Measurements from ENCODE around the gene KCNIP1.

KCNIP1 gene

DNA sequence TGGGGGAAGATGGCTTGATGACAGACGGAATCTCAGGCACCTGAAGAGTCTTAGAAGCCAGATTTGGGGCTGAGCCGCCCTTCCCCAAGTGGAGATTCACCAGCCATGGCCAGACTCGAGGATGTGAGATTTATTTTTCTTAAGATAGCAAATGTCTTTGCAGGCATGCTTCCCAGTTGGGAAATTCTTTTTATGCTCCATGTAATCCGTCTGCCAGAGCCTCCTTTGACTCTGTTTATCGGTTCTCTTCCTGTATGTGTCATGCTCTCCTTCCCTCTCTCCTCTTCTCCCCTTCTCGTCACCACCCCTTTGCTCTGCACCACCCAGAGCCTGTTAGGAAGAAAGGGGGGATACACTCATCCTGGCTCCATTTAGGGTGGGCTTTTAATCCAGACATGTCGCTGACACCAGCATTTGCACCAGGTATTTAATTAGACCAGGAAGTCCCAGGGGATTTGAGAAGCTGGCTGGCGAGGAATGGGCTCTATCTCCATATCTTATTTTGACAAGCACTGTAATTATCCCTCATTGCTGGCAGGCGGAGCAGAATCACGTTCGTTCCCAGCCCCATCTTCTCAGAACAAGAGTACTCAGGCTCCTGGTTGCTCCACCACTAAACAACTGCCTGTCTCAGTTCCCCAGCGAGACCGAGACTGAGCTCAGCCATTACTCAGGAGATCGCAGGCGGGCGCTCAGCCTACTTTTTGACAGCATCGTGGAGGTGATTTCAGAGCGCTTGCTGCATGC is 50.9 kb downstream of the KCNIP1 start:
- no peak for DNase-seq (ENCODE audit: low read depth)
- H3K4me3 ChIP-seq (ENCODE audit: low read depth, low read length), result no peak overlapping the region

DNA sequence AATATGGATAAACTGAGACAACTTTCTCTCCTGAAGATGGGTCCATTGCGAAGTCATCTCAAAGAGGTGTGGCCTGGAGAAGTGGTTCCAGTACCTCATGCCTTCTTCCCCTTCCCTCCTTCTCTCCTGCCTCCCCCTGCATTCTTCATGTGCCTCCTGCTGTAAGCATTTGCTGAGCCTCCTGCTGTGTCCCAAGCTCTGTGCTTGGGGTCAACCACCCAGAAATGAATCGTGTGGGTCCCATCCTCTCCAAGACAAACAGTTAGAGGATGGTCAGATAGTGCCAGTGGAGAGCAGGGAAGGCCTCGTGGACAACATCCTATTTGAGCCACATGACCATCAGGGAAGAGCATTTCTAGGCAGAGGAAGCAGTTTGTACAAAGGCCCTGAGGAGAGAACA is 53.5 kb downstream of the KCNIP1 start:
- DNase-seq (ENCODE audit: low read depth), result no peak
- no peak overlapping the region for H3K4me3 ChIP-seq (ENCODE audit: low read depth, low read length)

DNA sequence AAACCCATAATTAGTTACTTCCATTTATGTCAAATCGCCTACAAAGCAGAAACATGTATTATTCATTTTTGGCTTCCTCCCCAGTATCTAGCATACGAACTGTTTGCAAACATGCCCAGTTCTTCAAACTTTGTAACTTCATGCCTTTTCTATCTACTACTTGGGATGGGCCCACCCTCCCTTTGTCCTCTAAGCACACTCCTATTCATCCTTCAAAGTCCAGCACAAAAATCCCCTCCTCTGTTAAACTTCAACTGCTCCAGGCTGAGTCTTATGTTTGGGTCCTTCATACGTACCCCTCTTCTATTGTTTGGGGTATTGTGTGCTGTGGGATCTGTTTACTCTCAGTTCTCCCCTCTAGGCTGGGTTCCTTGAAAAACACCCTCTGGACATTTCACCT is 55.5 kb downstream of the KCNIP1 start:
- no peak for DNase-seq (ENCODE audit: low read depth)
- H3K4me3 ChIP-seq (ENCODE audit: low read depth, low read length), result no peak overlapping the region

DNA sequence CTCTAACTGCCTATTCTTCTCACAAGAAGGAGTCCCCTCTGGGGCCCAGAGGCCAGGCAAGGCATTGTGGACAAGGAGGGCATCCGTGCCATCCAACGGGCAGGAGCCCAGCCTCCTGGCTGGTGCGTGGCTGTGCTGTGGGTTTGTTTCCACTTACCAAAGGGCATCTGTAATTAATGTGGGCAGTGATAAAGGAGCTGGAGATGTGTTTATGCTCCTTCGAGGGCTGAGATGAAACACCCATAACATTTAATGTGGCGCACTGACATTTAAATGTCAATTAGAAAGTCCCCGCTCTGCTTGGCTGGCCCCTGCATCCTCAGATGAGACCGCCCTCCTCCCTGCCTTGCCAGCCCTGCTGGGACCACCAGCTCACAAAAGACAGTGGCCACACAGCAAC is 57.1 kb downstream of the KCNIP1 start:
- no peak for DNase-seq (ENCODE audit: low read depth)
- H3K4me3 ChIP-seq (ENCODE audit: low read depth, low read length), result no peak overlapping the region

DNA sequence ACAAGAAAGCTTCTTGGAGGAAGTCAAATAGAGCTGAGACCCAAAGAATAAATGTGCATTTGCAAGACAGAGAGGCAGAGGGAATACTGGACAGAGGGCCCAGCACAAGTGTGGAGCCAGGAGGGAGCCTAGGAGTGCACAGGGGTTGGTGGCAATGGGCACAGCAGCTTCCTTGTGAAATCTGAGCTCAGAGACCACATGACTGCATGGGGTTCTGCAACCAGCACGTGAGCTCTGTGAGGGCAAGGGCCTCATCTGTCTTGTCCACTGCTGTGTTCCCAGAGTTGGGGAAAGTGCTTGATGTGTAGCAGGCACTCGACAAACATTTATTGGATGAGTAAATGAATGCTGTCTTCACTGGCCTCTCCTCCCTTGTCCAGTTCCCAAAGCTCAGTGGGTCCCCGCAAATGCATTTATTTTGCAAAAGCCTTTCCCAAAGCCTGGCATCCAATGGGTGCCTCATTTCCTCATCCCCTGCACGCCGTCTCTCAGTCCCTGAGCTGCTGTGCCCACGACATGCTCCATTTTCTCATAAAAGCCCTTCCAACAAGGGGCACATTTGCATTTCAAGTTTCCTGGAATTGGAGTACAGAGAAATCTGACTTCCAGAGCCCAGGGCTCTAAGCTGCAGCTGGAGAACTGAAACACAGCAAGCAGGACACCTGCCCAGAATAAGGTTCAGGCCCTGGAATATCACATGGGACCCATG is 58.5 kb downstream of the KCNIP1 start:
- no peak overlapping the region for H3K4me3 ChIP-seq (ENCODE audit: low read depth, low read length)
- DNase-seq (ENCODE audit: low read depth), result no peak

DNA sequence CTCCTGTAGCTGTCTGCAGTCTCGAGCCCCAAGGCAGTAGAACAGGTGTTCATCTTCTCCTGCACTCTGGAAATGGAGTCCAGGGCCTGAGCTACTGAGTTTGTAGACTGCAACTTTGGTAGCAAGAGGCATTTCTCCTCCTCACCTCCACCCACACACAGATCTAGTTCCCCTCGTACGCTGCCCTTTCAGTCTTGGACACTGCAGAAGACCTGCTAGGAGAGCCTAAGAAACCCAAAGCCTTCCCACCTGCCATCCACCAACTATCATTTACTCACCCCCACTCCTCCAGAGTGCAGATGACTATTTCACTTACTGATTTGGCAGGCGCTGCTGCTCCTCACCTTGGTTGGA is 59.0 kb downstream of the KCNIP1 start:
- H3K4me3 ChIP-seq (ENCODE audit: low read depth, low read length), result no peak overlapping the region
- no peak for DNase-seq (ENCODE audit: low read depth)

DNA sequence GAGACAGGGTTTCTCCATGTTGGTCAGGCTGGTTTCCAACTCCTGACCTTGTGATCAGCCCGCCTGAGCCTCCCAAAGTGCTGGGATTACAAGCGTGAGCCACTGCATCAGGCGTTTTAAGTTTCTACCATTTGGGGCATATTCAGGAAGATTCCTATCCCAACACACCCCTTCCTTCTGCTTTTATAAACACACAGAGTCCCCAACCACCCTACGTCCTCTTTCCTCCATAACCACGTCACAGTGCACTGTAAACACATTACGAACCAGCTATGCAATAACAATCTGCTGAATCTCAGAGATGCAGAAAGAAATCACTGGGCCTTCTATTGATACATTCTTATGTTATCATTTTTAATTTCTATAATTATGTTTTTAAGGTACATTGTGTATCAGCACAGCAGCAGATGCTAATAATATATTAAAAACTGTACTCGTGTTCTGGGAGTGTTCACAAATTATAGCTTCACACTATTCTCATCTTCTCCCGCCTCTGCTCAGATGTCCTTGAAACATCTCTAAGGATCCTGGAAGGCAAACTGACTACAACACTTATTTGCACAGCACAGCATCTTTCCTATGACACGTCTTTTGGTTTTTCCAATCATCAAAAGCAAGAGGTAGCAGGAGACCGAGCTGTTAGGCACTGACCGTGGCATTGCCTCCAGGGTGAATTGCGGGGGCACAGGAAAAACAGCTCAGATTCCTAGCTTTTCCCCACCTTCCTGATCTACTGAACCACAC is 60.2 kb downstream of the KCNIP1 start:
- no peak overlapping the region for H3K4me3 ChIP-seq (ENCODE audit: low read depth, low read length)
- no peak for DNase-seq (ENCODE audit: low read depth)

DNA sequence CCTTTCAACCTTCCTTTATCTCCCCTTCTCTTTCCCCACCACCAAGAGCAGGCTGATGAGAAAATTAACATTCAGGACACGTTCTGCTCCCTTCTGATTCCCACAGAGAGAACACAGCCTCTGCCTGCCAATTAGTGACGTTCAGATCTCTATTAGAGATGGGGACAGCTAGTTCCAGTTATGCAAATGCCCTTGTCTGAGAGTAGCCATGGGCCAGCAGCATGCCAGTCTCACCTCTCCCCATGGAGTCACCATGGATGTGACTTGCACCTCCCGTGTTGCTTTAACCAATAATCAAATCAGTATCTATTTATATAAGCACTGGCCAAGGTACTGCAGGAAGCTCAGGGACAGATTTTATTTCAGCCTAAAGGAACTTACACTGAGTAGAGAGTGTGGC is 61.3 kb downstream of the KCNIP1 start:
- H3K4me3 ChIP-seq (ENCODE audit: low read depth, low read length), result no peak overlapping the region
- no peak for DNase-seq (ENCODE audit: low read depth)

DNA sequence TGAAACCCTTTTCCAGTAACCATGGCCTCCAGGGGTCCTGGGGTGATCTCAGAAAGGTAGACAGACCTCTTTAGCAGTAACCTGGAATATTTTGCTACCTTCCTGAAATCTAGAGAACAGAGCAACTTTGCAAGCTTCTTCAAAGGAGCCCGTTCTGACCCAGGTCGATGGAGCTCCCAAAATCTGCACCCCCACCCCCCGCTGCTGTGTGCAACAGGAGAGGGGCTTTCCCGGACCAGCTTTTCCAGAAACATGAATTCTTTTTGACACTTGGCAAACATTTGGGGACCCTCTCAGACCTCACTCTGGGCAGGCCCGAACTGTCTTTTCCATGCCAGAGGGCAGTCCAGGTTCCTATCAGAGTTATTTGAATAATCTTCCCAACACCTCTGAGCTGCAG is 65.3 kb downstream of the KCNIP1 start:
- H3K4me3 ChIP-seq (ENCODE audit: low read depth, low read length), result no peak overlapping the region
- no peak for DNase-seq (ENCODE audit: low read depth)

DNA sequence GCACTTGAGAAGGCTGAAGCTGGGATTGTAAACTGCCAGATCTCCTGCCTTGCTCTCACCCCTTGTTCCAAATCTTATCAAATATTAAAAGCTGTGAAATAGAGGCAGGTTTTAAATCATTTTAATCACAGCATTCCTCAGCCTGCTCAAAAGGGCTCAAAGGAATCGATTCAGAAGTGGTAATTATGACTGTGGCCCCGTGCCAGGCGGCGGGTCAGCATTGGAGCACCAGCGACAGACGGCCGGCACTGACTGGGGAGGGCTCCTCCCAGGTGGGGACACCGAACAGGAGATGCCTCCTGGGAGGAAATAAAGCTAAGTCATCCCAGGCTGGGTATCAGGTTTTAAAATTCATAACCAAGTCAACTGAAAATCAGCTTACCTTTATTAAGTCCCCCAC is 66.7 kb downstream of the KCNIP1 start:
- DNase-seq (ENCODE audit: low read depth), result no peak
- no peak overlapping the region for H3K4me3 ChIP-seq (ENCODE audit: low read depth, low read length)

DNA sequence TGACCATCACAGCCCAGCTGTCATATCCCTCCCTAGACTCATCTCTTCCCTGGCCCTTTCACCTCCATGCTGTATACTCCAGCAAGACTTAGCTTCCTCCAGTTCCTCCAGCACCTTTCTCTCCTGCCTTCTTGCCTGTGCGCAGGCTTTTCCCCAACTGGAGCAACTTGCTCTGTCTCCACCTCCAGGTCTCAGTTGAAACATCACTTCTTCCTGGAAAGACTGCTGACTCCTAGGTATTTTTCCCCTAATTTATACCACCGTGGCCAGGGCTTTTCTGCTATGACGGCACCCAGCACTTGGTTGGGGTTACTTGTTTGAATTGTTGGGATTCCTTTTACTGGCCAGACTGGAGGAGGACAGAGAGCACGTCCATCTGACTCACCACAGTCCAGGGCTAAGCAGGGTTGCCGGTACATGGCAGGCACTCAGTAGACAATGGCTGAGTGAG is 67.5 kb downstream of the KCNIP1 start:
- H3K4me3 ChIP-seq (ENCODE audit: low read depth, low read length), result no peak overlapping the region
- DNase-seq (ENCODE audit: low read depth), result peak; percentile 21

DNA sequence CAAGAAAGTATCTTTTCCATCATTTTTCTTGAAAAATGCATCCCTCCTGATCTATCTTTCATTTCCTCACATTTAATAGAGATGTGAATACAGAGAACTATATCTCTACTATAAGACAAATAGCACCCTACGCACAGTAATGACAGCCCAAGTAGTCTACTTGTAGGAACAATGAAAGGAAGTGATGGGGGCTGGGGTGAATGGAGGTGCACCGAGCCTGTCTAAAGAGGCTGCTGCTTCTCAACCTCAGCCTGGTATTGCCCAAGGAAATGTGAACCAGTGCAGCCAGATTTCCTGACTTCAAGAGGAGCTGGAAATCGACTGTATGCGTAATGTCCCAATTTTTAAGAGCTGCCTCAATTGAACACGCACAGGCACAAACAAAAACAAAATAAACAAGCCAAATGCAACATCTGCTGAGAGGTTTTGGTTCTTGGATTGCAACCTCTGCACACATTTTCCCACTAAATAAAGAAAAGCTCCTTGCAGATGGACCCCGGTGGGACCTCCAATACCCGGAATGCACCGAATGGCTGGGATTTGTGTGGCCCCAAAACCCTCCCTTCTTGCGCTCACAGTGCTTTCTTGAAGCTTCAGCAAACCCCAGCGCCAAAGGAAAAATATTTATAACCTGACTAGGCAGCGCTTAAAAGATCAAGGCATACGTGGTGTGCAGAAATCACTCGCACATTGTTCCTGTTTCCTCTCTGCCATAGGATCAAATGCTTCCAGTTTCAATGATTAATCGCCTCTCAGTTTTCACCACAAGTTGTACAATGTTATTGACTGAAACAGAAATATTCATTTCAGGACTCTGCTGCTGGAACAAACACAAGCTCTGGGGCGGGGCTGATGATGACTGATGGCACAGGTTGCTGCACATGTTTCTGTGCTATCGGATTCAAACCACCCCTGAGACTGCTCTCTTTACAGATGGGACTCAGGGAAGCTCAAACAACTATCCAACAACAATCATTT is 68.3 kb downstream of the KCNIP1 start:
- no peak for DNase-seq (ENCODE audit: low read depth)

DNA sequence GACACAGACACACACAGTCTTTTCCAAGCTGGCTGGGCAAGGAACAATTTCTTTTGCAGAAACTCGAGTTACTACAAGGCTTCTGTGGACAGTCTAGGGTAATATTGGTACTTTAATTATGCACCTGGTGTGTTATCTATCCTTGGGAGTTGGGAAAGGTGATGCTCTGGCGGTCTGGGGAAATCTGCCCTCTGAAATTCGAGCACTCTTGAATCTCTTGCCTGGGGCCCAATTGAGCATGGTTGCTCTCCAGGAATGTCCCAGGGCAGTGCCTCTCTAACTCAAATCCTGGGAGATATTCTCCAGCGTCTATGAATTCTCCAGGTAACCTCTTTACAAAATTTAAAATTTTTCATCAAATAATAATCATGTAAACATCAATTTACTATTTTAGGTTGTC is 69.3 kb downstream of the KCNIP1 start:
- no peak overlapping the region for H3K4me3 ChIP-seq (ENCODE audit: low read depth, low read length)
- no peak for DNase-seq (ENCODE audit: low read depth)

More for the DNA sequence above, 68.3 kb downstream of the KCNIP1 start:
- no peak overlapping the region for H3K4me3 ChIP-seq (ENCODE audit: low read depth, low read length)

DNA sequence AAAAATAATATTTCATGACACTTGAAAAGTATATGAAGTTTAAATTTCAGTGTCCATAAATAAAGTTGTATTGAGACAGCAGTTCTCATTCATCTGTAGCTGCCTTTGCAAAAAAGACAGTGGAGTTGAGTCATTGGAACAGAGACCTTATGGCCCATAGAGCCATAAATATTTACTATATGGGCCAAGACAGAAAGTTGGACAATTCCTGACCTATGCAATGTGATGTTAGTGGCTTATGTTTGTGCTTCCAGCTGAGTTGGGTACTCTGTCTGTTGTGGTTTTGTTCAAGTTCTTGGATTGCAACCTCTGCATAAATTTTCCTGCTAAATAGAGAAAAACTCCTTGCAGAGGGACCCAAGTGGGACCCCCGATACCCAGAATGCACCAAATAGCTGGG is 69.8 kb downstream of the KCNIP1 start:
- DNase-seq (ENCODE audit: low read depth), result no peak
- no peak overlapping the region for H3K4me3 ChIP-seq (ENCODE audit: low read depth, low read length)

DNA sequence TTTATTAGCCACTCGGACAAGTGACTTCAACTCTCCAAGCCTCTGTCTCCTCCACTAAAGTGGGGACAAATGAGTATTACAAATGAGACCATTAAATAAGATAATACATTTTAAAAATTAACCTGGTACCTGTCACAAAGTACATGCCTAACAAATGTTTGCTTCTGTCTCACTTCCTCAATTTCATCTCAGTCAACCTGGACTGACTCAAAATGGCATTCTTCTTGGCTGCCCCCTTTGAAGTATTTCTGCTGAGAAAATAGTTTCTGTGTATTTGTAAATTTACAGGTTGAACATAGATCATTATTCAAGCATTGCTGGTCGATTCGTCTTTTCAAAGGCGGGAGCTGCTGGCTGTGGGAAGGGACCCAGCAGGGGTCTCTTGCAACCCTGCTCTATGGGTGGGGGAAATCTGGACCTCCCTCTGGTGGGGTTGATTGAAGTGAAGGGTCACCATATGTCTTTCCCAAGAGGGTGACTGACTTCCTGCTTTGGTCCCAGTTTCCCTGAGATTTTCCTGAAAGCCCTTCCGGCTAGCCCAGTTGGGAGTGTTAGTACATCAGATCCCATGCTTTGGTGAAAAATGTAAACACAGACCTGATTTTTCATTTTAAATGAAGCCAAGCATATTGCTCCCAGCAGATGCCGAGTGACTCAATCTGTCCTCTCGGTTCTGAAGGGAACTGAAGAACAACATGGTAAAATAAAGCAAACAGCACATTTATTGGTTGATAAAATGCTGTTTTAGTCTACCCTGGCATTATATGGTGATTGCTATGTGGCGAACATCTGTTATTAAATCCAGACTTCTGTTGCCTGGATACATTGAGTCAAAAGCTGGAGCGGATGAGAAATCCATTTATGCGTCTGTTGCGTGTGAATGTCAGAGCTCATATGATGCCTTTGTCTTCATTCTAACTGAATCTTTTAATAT is 73.0 kb downstream of the KCNIP1 start:
- DNase-seq (ENCODE audit: low read depth), result no peak
- H3K4me3 ChIP-seq (ENCODE audit: low read depth, low read length), result no peak overlapping the region

DNA sequence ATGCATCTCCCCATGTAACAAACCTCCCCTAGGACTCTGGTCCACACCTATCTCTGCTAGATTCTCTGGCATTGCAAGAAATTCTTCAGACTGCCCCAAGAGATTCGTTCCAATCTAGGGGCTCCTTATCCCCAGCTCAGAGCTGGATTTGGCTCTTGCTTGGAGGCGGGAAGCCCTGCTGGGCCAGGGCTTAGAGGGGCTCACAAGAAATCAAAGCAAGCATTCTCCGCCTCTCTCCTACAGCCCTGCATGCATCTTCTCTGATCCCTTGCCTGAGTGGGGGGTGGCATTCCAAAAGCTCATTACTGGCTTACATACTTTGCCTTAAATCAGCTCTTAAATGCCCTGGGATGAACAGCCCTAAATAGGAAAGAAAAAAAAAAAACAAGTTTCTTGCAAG is 75.8 kb downstream of the KCNIP1 start:
- no peak overlapping the region for H3K4me3 ChIP-seq (ENCODE audit: low read depth, low read length)
- no peak for DNase-seq (ENCODE audit: low read depth)

DNA sequence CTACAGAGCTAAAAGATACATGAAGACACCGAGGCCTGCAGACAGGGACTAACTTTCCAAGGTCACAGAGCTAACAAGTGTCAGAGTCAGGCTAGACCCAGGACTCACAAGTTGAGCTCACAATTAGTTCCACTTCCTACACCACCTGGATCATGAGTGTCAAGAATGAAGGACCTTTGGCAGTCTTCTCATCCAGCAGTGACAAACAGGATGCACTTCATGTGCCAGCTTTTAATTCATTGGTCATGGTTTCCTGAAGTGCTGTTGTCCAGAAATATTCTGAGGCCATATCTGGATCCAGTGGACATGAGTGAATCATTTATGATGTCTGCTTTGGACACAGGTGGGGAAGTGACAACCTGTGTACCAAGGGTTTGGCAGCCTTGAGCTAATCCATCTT is 77.4 kb downstream of the KCNIP1 start:
- DNase-seq (ENCODE audit: low read depth), result no peak
- H3K4me3 ChIP-seq (ENCODE audit: low read depth, low read length), result no peak overlapping the region

DNA sequence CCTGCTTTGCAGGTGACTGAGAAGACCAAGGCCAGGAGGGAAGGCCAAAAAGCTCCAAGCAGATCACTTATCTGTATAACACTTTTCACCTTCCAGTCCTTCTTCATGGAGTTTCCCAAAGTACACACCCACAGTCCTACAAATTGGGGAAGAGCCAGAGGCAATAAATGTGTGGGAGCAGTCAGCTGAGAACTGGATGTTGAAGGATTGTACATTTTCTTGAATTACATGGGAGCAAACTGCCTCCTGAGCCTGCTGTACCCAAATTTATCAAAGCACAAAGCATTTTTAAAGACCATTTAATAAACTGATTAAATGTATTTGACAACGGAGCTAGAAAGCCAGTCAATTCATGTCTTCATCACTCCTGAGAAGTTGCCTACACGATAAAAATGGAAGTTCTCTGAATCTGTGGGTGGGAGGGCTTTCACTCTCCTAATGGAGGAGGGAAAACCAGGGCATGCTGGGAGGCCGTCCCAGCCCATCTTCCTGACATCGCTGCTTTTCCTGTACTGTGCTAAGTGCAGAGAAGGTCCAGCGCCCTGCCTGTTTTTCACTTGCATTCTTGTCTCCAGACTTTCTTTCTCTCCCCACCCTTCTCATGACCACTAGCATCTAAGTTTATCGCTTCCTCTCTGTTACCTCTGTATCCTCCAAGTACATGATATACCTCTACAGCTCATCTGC is 79.0 kb downstream of the KCNIP1 start:
- no peak overlapping the region for H3K4me3 ChIP-seq (ENCODE audit: low read depth, low read length)
- no peak for DNase-seq (ENCODE audit: low read depth)

All from skeletal muscle cell (primary cell).